CD4-positive, alpha-beta T cell treated with Interleukin-2 at 100 ng/mL for 4 hours (primary cell): Measurements from ENCODE around the gene SLMAP.

ENCODE experiments used
- DNase-seq: peaks from one replicate; pipeline ENCODE4 v3.0.0-alpha.2; 2020; ENCODE audit warnings: low spot score

SLMAP gene

GRCh38 chr3:57752307-57752706, 3.8 kb upstream of the SLMAP start:
- no peak for DNase-seq

GRCh38 chr3:57753016-57753415, 3.1 kb upstream of the SLMAP start:
- no peak for DNase-seq

DNA sequence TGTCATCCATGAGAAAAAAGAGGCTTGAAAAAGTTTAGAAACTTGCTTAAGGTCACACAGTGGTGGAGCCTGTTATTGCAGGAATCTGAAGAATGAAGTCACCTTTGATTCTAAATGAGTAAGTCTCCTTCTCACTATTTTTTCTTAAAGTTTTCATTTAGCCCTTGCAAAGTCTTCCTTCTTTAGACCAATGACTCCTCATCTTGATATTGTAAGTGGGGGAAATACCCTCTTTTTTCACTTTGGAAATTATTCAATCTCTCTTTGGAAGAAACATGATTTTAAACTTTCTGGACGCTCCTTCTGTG, 787 bp upstream of the SLMAP start:
- DNase-seq = peak; percentile 30

DNA sequence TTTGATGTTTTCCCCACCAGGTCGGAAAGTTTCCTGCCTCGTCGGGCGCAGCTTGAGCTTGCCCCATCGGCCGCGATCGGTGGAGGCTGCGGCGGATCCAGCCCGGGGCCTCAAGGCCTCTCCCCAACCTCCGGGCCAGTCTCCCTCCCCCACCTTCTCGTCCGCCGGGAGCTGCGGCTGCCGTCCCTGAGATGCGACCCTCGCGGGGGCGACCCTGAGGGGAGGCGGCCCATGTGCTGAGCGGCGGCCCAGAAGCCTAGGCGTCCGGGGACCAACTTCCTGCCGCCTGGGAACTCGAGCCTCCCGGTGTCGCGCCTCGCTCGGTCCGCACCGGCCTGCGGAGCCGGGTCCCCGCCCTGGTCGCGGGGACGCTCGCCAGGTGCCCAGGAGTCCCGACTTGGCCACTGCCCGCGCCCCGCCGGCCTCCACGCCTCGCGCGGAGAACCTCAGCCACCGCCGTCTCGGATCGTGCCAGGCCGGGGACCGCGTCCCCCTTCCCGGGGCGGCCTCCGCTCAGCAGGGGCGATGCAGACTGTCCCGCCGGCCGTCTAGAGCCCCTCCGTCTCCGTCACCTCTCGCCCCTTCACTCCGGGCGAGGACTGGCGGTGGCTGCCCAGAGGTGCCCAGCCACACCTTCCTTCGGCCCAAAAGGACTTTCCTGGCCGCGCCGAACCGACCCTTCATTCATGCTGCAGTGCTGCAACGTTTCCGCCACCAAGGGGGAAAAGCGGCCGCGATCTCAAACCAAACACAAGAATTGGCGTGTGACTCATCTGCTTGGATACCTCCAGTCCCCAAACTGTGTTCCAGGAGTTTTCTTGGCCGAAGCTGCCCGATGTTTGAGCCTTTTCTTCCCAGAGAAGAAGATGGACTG, 656 bp downstream of the SLMAP start:
- DNase-seq = peak; percentile 25

DNA sequence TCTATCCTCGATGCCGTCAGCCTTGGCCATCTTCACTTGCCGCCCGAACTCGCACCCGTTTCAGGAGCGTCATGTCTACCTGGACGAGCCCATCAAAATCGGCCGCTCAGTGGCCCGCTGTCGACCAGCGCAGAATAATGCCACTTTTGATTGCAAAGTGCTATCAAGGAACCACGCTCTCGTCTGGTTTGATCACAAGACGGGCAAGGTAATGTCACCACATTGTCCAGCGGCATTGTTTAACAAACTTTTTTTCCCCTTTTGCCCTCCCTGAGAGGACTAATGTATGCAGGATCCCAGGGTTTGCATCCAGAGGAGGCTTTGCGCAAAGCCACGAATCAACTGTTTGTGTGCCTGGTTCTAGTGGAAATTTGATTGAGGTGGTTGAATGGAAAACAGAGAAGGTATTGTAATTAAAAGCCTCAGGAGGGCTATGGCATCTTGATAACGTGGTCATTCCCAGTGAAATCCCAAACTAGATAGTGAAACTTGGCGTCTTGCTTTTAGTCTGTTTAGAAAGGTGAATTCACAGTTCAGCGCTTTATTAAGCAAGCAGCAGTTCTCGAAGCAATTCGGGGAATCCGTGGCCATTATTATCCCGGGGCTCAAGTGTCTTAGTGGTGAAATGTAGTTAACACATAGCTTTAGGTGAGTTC, 1.7 kb downstream of the SLMAP start:
- no peak for DNase-seq

GRCh38 chr3:57758686-57759085, 2.6 kb downstream of the SLMAP start:
- no peak for DNase-seq

DNA sequence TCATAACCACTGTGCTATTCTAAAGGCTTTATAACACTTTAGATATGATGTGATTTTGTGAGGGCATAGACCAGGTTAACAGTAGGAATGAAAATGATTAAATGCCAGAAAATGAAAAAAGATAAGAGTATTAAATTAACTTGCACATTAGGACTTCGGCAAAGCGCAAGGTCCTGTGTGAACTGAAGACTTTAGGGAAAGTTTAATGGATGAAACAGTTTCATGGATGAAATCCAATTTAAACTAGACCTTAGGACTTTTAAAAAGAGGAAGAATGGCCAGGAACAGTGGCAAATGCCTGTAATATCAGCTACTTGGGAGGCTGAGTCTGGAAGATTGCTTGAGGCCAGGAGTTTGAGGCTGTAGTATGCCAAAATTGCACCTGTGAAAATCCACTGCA, 8.7 kb downstream of the SLMAP start:
- no peak for DNase-seq

GRCh38 chr3:57768595-57768994, 12.5 kb downstream of the SLMAP start:
- no peak for DNase-seq

GRCh38 chr3:57770009-57770827, 14.1 kb downstream of the SLMAP start:
- DNase-seq = no peak

DNA sequence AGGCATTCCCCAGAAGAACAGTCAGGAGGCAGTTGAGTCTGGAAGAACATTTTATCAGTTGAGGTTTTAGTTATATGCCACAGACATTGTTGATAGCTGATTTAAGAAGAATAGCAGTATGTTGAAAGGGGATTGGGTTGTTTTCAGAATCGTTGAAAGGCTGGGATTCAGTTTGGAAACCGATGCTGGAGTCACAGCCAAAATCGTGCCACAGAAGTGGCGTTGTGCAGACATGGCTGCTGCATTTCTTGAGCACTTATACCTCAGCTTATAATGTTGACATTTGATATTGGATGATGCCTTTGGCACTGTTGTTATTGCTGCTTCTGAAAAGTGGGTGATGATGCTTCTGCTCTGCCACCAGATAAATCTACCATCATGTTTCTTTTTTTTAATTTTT, 16.1 kb downstream of the SLMAP start:
- DNase-seq = no peak

- DNase-seq = no peak
Observed at GRCh38 chr3:57777774-57778173, 21.7 kb downstream of the SLMAP start.

- no peak for DNase-seq
Observed at GRCh38 chr3:57778494-57778893, 22.4 kb downstream of the SLMAP start.

- no peak for DNase-seq
Observed at GRCh38 chr3:57779666-57780065, 23.6 kb downstream of the SLMAP start.

- no peak for DNase-seq
Observed at GRCh38 chr3:57783186-57784088, 27.3 kb downstream of the SLMAP start.

DNA sequence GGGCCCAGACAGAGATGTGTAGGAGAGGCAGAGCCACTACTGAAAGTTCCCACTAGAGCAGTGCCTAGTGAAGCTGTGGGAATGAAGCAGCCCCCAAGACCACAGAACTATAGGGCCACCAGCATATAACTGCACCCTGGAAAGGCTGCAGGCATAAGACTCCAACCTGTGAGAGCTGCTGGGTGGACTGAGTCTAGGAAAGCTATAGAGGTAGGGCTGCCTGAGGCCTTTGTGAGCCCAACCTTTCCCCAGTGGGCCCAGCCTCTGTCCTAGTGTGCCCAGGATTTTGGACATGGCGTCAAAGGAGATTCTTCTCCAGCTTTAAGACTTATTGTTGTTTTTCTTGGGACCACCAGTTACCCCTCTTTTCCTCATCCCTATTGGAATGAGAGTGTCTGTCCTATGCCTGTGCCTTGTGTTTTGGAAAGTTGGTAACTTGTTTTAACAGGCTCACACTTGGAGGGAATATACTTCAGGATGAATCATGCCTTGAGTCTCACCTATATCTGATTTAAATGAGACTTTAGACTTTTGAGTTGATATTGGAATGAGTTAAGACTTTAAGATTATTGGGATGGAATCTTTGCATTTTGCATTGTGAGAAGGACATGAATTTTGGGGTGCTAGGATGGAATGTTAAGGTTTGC, 28.1 kb downstream of the SLMAP start:
- no peak for DNase-seq

DNA sequence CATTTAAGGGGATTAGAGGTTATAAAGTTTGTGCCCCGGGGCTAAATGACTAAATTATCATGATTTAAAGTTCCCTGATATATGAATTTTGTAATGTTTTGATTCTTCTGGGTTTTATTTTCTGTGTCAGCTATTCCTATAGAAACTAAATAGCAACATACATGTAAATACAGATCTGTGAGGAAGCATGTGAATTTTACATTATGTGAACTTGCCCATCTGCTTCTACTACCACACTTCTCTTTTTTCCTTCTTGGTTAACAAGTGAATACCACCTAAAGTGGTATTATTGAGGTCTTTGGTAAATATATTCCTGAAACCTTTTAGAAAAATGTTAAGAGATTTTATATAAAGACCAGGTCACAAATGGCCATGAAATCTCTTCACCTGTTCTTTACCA, 29.3 kb downstream of the SLMAP start:
- DNase-seq = no peak

- no peak for DNase-seq
Observed at GRCh38 chr3:57787867-57788623, 31.9 kb downstream of the SLMAP start.

DNA sequence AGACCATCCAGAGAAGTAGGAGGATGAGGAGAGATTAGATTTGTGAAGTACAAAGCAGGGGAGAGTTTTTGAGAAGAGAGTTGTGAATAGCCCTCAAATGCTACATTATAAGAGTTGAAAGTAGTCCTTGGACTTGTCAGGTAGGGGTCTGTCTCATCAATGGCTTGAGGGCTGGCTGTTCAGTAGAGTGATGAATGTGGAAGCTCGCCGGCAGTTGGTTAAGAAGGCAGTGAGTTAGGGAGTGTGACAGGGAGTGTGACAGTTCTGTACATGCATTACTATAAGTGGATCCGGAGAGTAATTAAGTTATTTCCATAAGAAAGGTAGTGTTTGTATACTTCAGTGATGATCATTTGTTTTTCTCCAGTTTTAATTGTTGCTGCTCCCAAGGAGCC, 32.5 kb downstream of the SLMAP start:
- no peak for DNase-seq

DNA sequence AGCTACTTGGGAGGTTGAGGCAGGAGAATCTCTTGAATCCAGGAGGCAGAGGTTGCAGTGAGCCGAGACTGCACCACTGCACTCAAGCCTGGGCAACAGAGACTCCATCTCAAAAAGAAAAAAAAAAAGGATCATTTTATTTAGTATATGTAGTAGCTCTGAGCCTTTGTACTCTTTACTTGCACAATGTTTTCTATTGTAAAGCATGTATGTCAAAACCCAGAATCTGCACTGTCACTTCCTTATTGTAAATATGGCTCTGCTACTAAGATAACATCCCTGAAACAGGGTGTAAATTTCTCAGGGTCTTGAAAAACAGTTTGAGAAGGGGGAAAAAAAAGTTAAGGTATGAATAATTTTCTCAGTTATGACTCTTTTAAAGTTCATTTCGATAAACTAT, 35.1 kb downstream of the SLMAP start:
- no peak for DNase-seq

DNA sequence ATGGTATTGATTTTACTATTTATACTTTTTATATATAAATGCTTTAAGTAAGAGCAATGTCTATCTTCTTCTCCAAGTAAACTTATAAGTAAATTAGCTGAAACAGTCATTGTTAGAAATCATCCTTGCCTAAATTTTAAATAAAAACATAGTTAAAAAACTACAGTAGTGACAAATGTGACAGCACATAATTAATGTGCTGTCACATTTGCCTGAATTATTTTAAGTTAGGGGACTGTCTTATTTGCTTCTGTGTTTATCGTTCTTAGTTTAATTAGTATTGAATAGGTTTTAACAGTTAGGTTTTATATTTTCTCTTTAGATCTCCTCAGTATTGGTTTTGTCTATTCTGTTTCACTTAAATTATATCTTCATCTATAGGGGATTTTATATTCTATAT, 36.1 kb downstream of the SLMAP start:
- DNase-seq = no peak

DNA sequence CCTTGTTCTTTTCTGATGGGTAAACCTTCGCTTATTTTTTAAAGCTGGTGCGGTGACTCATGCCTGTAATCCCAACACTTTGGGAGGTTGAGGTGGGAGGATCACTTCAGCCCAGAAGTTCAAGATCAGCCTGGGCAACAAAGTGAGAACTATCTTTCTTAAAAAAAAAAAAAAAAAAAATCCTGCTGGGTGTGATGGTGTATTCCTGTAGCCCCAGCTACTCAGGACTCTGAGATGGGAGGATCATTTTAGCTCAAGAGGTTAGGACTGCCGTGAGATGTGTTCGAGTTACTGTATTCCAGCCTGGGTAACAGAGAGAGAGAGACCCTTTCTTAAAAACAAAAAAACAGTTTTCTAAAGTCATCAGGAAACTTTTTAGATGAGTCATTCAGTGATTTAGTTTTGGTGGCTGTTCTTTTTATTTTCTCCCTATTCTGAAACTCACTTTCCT, 37.7 kb downstream of the SLMAP start:
- no peak for DNase-seq
